Activated CD4-positive, alpha-beta T cell treated with anti-CD3 and anti-CD28 coated beads, Interleukin-2, amount 50 U/mL, for 24 hours (primary cell): ENCODE results near the gene ACTR2.
"Not testable (repeated sequence)": the region's sequence is repeated elsewhere in the genome, so short reads cannot be mapped to it uniquely, and the experiment has no call there.

Source experiments
- DNase-seq, 2 donors: peaks; one replicate each; pipeline ENCODE4 v3.0.0-alpha.2; 2020; ENCODE audit warnings: low read depth in 1 of 2, low spot score in 1 of 2

Gene ACTR2

GRCh38 chr2:65227456-65228262, at the start of gene ACTR2:
Gene ACTR2, plus strand, starts transcription at chr2:65227831. Its CDS starts 79 bp downstream, at chr2:65227910.
- peak; percentile 81 to 91 for DNase-seq

- DNase-seq = no peak
These were observed 45.1 kb upstream of the ACTR2 start for GRCh38 chr2:65182570-65182969.

GRCh38 chr2:65183406-65183805, 44.2 kb upstream of the ACTR2 start:
- not testable (repeated sequence) for DNase-seq

- no peak for DNase-seq
These were observed 42.6 kb upstream of the ACTR2 start for GRCh38 chr2:65185012-65185411.

GRCh38 chr2:65186093-65186868, 41.4 kb upstream of the ACTR2 start:
- DNase-seq = no peak

GRCh38 chr2:65186872-65187851, 40.5 kb upstream of the ACTR2 start:
- peak; percentile 43 to 55 for DNase-seq

- DNase-seq = no peak
These were observed 34.2 kb upstream of the ACTR2 start for GRCh38 chr2:65193446-65193845.

- no peak for DNase-seq
These were observed 28.9 kb upstream of the ACTR2 start for GRCh38 chr2:65198737-65199136.

- DNase-seq = no peak
These were observed 28.5 kb upstream of the ACTR2 start for GRCh38 chr2:65199166-65199565.

GRCh38 chr2:65199891-65200290, 27.7 kb upstream of the ACTR2 start:
- DNase-seq = no peak

GRCh38 chr2:65204461-65205210, 23.0 kb upstream of the ACTR2 start:
- DNase-seq = no peak

GRCh38 chr2:65212115-65212514, 15.5 kb upstream of the ACTR2 start:
- no peak for DNase-seq

- DNase-seq = no peak
These were observed 15.0 kb upstream of the ACTR2 start for GRCh38 chr2:65212619-65213018.

GRCh38 chr2:65213035-65213434, 14.6 kb upstream of the ACTR2 start:
- no peak for DNase-seq

- DNase-seq = no peak
These were observed 13.3 kb upstream of the ACTR2 start for GRCh38 chr2:65214361-65214760.

GRCh38 chr2:65214843-65215242, 12.8 kb upstream of the ACTR2 start:
- DNase-seq = no peak

GRCh38 chr2:65215946-65216345, 11.7 kb upstream of the ACTR2 start:
- DNase-seq = no peak

GRCh38 chr2:65220432-65221131, 7.0 kb upstream of the ACTR2 start:
- no peak for DNase-seq

GRCh38 chr2:65221275-65221674, 6.4 kb upstream of the ACTR2 start:
- DNase-seq = not testable (repeated sequence)

GRCh38 chr2:65227020-65227455, 593 bp upstream of the ACTR2 start:
- DNase-seq = no peak
